ENCODE measurements around the gene CAB39. TPM values are rescaled to one million over a fixed set of nuclear protein-coding genes. Genes with fewer than 3 reads are reported as not detected.

The CAB39 gene
- total RNA-seq, 1 experiment from 2014 or later: 39.9 TPM

DNA sequence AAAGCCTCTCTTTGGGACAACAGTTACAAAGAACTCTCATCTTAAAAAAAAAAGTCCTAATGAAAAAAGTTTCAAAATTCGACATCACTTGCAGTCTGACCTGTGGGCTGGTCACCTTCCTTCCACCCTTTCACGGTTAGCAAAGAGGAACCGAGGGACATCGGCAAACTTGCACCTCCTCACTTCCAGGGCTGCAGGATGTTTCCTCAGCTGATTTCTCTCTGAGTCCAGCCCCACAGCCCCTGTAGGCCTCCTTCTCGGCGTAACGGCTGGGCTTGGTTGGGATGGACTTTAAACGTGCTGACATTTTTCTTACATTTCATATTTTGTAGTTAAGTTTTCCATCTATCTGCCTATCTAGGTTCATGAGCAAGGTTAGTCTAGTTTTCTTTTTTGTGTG is 5.7 kb upstream of the CAB39 start:
- H3K27me3 ChIP-seq (ENCODE audit: control insufficient read depth, insufficient read depth, low read length): no peaks in the 10 kb centered on the region
- DNase-seq (ENCODE audit: low read depth, low spot score): no peak
- H3K27ac ChIP-seq (ENCODE audit: low read length): no peak overlapping the region
- POLR2A ChIA-PET: no interaction called here
- TF ChIP-seq, protein P1, sequence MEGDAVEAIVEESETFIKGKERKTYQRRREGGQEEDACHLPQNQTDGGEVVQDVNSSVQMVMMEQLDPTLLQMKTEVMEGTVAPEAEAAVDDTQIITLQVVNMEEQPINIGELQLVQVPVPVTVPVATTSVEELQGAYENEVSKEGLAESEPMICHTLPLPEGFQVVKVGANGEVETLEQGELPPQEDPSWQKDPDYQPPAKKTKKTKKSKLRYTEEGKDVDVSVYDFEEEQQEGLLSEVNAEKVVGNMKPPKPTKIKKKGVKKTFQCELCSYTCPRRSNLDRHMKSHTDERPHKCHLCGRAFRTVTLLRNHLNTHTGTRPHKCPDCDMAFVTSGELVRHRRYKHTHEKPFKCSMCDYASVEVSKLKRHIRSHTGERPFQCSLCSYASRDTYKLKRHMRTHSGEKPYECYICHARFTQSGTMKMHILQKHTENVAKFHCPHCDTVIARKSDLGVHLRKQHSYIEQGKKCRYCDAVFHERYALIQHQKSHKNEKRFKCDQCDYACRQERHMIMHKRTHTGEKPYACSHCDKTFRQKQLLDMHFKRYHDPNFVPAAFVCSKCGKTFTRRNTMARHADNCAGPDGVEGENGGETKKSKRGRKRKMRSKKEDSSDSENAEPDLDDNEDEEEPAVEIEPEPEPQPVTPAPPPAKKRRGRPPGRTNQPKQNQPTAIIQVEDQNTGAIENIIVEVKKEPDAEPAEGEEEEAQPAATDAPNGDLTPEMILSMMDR (IDR thresholded peaks at IDR 0.05): no peak
- TF ChIP-seq POLR2AphosphoS5 (IDR thresholded peaks at IDR 0.05; ENCODE audit: low read depth, low read length) (no peak), SIN3A (IDR thresholded peaks at IDR 0.05; ENCODE audit: borderline replicate concordance, insufficient read depth, low read depth, low read length) (no peak), TCF7L2 (IDR thresholded peaks at IDR 0.05; ENCODE audit: low read depth, low read length) (no peak)
- TF ChIP-seq, protein P2, sequence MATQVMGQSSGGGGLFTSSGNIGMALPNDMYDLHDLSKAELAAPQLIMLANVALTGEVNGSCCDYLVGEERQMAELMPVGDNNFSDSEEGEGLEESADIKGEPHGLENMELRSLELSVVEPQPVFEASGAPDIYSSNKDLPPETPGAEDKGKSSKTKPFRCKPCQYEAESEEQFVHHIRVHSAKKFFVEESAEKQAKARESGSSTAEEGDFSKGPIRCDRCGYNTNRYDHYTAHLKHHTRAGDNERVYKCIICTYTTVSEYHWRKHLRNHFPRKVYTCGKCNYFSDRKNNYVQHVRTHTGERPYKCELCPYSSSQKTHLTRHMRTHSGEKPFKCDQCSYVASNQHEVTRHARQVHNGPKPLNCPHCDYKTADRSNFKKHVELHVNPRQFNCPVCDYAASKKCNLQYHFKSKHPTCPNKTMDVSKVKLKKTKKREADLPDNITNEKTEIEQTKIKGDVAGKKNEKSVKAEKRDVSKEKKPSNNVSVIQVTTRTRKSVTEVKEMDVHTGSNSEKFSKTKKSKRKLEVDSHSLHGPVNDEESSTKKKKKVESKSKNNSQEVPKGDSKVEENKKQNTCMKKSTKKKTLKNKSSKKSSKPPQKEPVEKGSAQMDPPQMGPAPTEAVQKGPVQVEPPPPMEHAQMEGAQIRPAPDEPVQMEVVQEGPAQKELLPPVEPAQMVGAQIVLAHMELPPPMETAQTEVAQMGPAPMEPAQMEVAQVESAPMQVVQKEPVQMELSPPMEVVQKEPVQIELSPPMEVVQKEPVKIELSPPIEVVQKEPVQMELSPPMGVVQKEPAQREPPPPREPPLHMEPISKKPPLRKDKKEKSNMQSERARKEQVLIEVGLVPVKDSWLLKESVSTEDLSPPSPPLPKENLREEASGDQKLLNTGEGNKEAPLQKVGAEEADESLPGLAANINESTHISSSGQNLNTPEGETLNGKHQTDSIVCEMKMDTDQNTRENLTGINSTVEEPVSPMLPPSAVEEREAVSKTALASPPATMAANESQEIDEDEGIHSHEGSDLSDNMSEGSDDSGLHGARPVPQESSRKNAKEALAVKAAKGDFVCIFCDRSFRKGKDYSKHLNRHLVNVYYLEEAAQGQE (IDR thresholded peaks at IDR 0.05; ENCODE audit: insufficient read depth in 1 of 2, low read depth in 2 of 2, low read length in 1 of 2): no peak
- H3K9me3 ChIP-seq (ENCODE audit: control insufficient read depth, insufficient read depth, low read depth, low read length): no peaks in the 10 kb centered on the region
- in situ Hi-C loops (cut with HindIII; ENCODE audit: low pct_unique_long_range_greater_than_20kb, low sequenced_read_pairs): no loop called here
- H3K4me1 ChIP-seq (ENCODE audit: control insufficient read depth, insufficient read depth, low read length): no peaks in the 10 kb centered on the region
- intact Hi-C loops (cut with micrococcal nuclease; ENCODE audit: unreplicated experiment): no loop called here
- ATAC-seq: no peak
- no peak overlapping the region for H3K4me3 ChIP-seq (ENCODE audit: low read depth in 2 of 2, low read length in 2 of 2)
- H3K36me3 ChIP-seq (ENCODE audit: control insufficient read depth, insufficient read depth, low read length): no peaks in the 10 kb centered on the region
- CTCF ChIA-PET: no interaction called here
- no TSS peak for BruUV-seq (replicated peaks)

DNA sequence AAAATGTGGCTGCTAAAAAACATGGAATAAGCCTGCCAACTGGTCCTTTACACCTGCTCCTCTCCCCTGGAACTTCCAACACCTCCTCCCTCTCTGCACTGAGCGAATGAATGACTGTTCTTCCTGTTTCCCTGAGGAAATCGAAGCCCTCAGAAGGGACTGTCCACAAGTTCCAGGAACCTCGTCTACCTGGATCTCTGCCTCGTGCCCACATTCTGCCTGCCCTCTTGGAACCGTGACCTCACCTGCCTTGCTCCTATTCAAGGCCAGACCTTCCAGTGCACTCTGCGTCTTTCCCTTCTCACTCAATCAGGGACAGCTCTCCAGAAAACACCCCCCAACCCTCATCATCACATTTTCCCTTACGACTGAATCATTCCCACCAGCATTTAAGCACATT is 4.4 kb upstream of the CAB39 start:
- ChIA-PET POLR2A (no interaction called here), CTCF (no interaction called here)
- H3K27me3 ChIP-seq (ENCODE audit: control insufficient read depth, insufficient read depth, low read length): no peaks in the 10 kb centered on the region
- H3K27ac ChIP-seq (ENCODE audit: low read length): no peak overlapping the region
- H3K9me3 ChIP-seq (ENCODE audit: control insufficient read depth, insufficient read depth, low read depth, low read length): no peaks in the 10 kb centered on the region
- in situ Hi-C loops (cut with HindIII; ENCODE audit: low pct_unique_long_range_greater_than_20kb, low sequenced_read_pairs): no loop called here
- no peak overlapping the region for H3K4me3 ChIP-seq (ENCODE audit: low read depth in 2 of 2, low read length in 2 of 2)
- no peaks in the 10 kb centered on the region for H3K4me1 ChIP-seq (ENCODE audit: control insufficient read depth, insufficient read depth, low read length)
- TF ChIP-seq TCF7L2 (IDR thresholded peaks at IDR 0.05; ENCODE audit: low read depth, low read length) (no peak), POLR2AphosphoS5 (IDR thresholded peaks at IDR 0.05; ENCODE audit: low read depth, low read length) (no peak), SIN3A (IDR thresholded peaks at IDR 0.05; ENCODE audit: borderline replicate concordance, insufficient read depth, low read depth, low read length) (no peak)
- TF ChIP-seq, protein P2 (IDR thresholded peaks at IDR 0.05; ENCODE audit: insufficient read depth in 1 of 2, low read depth in 2 of 2, low read length in 1 of 2): no peak
- TF ChIP-seq, protein P1 (IDR thresholded peaks at IDR 0.05): no peak
- no peak for ATAC-seq
- DNase-seq (ENCODE audit: low read depth, low spot score): no peak
- no peaks in the 10 kb centered on the region for H3K36me3 ChIP-seq (ENCODE audit: control insufficient read depth, insufficient read depth, low read length)
- intact Hi-C loops (cut with micrococcal nuclease; ENCODE audit: unreplicated experiment): no loop called here
- no TSS peak for BruUV-seq (replicated peaks)
